Activated gamma-delta T cell treated with anti-CD3 and anti-CD28 coated beads, Interleukin-2, amount 50 U/mL, for 16 hours (primary cell): ENCODE measurements around the gene ABCA10.
"Not testable (repeated sequence)": the region's sequence is repeated elsewhere in the genome, so short reads cannot be mapped to it uniquely, and the experiment has no call there.

Source experiments
- DNase-seq: peaks from one replicate; pipeline ENCODE4 v3.0.0-alpha.2; 2020; ENCODE audit warnings: low read depth

ABCA10 gene

GRCh38 chr17:69168642-69169041 is 60.0 kb downstream of the ABCA10 start:
- not testable (repeated sequence) for DNase-seq

- DNase-seq: no peak
Observed at GRCh38 chr17:69166957-69167356, 61.7 kb downstream of the ABCA10 start.

GRCh38 chr17:69164206-69164605 is 64.4 kb downstream of the ABCA10 start:
- no peak for DNase-seq

GRCh38 chr17:69159418-69159817 is 69.2 kb downstream of the ABCA10 start:
- DNase-seq: no peak

GRCh38 chr17:69154267-69154666 is 74.4 kb downstream of the ABCA10 start:
- DNase-seq: no peak

- DNase-seq: no peak
Observed at GRCh38 chr17:69150333-69150732, 78.3 kb downstream of the ABCA10 start.

- no peak for DNase-seq
Observed at GRCh38 chr17:69147460-69147859, 81.2 kb downstream of the ABCA10 start.

GRCh38 chr17:69144331-69145255 is 84.0 kb downstream of the ABCA10 start:
- DNase-seq: no peak

GRCh38 chr17:69143683-69144231 is 84.9 kb downstream of the ABCA10 start:
- DNase-seq: no peak

- no peak for DNase-seq
Observed at GRCh38 chr17:69143151-69143550, 85.5 kb downstream of the ABCA10 start.

- DNase-seq: no peak
Observed at GRCh38 chr17:69142175-69142802, 86.3 kb downstream of the ABCA10 start.

GRCh38 chr17:69141431-69142174 is 87.0 kb downstream of the ABCA10 start, which contains the start of gene ABCA6:
Gene ABCA6 (minus strand): TSS chr17:69141895. CDS start chr17:69140703, 1,192 bp downstream.
- no peak for DNase-seq

GRCh38 chr17:69134112-69134511 is 94.5 kb downstream of the ABCA10 start:
- no peak for DNase-seq

- no peak for DNase-seq
Observed at GRCh38 chr17:69130627-69131296, 97.9 kb downstream of the ABCA10 start.

GRCh38 chr17:69123626-69124025 is 105.0 kb downstream of the ABCA10 start:
- no peak for DNase-seq

GRCh38 chr17:69122065-69122464 is 106.6 kb downstream of the ABCA10 start:
- no peak for DNase-seq

- no peak for DNase-seq
Observed at GRCh38 chr17:69117855-69118784, 110.5 kb downstream of the ABCA10 start.

- DNase-seq: no peak
Observed at GRCh38 chr17:69111794-69112193, 116.8 kb downstream of the ABCA10 start.

- no peak for DNase-seq
Observed at GRCh38 chr17:69105907-69106730, 122.5 kb downstream of the ABCA10 start.
